SK-N-SH (cell line): ENCODE results near the gene ATP12A. TPM values are rescaled to one million over a fixed set of nuclear protein-coding genes. Genes with fewer than 3 reads are reported as not detected.

ENCODE experiments used
- CTCF ChIA-PET: fragments of 300-600, 350-600 bp; formaldehyde crosslinking; extraction: SDS; loops from one replicate; lab custom pipeline; 2021; lab: Yijun Ruan, JAX
- POLR2A ChIA-PET: fragments of 350-600 bp; sonication (Branson Sonifier 250); formaldehyde crosslinking; extraction: SDS; loops from one replicate; lab custom pipeline; 2020; ENCODE audit warnings: antibody characterized with exemption, inconsistent platforms; lab: Yijun Ruan, JAX
- DNase-seq: peaks from one replicate; pipeline ENCODE4 v3.0.0; 2012
- H2AFZ ChIP-seq: fragments of 200-600 bp; sonication (generic); 2 replicates; pipeline ENCODE4 v1.8.1; 2016; ENCODE audit warnings: antibody characterized with exemption, mild to moderate bottlenecking, low read depth
- H3F3A ChIP-seq: fragments of 200-600 bp; sonication (generic); replicated peaks from 2 replicates; pipeline ENCODE3; 2016; ENCODE audit warnings: antibody characterized with exemption, mild to moderate bottlenecking; ENCODE audit not compliant: insufficient read depth
- H3K27ac ChIP-seq, 2 experiments: fragments of 200-500 bp in 1 of 2; fragments of 200-600 bp in 1 of 2; sonication (Bioruptor generic) in 1 of 2; sonication (generic), shearing (Covaris generic) in 1 of 2; 2 replicates each; pipeline versions ENCODE4 v1.5.1 to v1.6.1; 2014 to 2016; ENCODE audit warnings: low read depth in 2 of 2, inconsistent platforms in 1 of 2, low read length in 1 of 2, mild to moderate bottlenecking in 1 of 2, mixed read lengths in 1 of 2
- H3K27me3 ChIP-seq: fragments of 200-600 bp; sonication (generic), shearing (Covaris generic); 2 replicates; pipeline ENCODE4 v1.6.1; 2016; ENCODE audit warnings: mixed run types; ENCODE audit not compliant: insufficient read depth
- H3K36me3 ChIP-seq, 2 experiments: fragments of 200-500 bp in 1 of 2; fragments of 200-600 bp in 1 of 2; sonication (Bioruptor generic) in 1 of 2; sonication (generic) in 1 of 2; replicated peaks in 1 of 2; 2 replicates each; pipeline versions ENCODE3 to v1.5.1; 2014 to 2016; ENCODE audit warnings: low read length in 1 of 2, mild to moderate bottlenecking in 1 of 2; ENCODE audit not compliant: insufficient read depth in 2 of 2, control insufficient read depth in 1 of 2
- H3K4me1 ChIP-seq, 2 experiments: fragments of 200-500 bp in 1 of 2; fragments of 200-600 bp in 1 of 2; sonication (Bioruptor generic) in 1 of 2; sonication (generic), shearing (Covaris generic) in 1 of 2; 2 replicates each; pipeline versions ENCODE4 v1.5.1 to v1.6.1; 2014 to 2016; ENCODE audit warnings: low read depth in 1 of 2, low read length in 1 of 2, mixed run types in 1 of 2; ENCODE audit not compliant: insufficient read depth in 2 of 2, control insufficient read depth in 1 of 2
- H3K4me2 ChIP-seq: fragments of 200-600 bp; sonication (generic), shearing (Covaris generic); 2 replicates; pipeline ENCODE4 v1.6.1; 2017; ENCODE audit warnings: mixed run types
- H3K4me3 ChIP-seq, 2 experiments: fragments of 200-500 bp in 1 of 2; fragments of 200-600 bp in 1 of 2; sonication (Bioruptor generic) in 1 of 2; sonication (generic), shearing (Covaris generic) in 1 of 2; 2 replicates each; pipeline versions ENCODE4 v1.5.1 to v1.8.1; 2014 to 2016; ENCODE audit warnings: low read depth in 2 of 2, inconsistent platforms in 1 of 2, low read length in 1 of 2, mild to moderate bottlenecking in 1 of 2, mixed read lengths in 1 of 2, moderate library complexity in 1 of 2
- H3K79me2 ChIP-seq: fragments of 200-600 bp; sonication (generic); 2 replicates; pipeline ENCODE4 v1.8.1; 2017; ENCODE audit warnings: mild to moderate bottlenecking; ENCODE audit not compliant: insufficient read depth
- H3K9ac ChIP-seq: fragments of 200-600 bp; sonication (generic); 2 replicates; pipeline ENCODE4 v1.6.1; 2017; ENCODE audit warnings: mixed run types
- H3K9me2 ChIP-seq: fragments of 200-600 bp; sonication (generic); 2 replicates; pipeline ENCODE4 v1.6.1; 2017; ENCODE audit warnings: mixed run types
- H3K9me3 ChIP-seq: fragments of 200-600 bp; sonication (generic); 2 replicates; pipeline ENCODE4 v1.6.1; 2017; ENCODE audit warnings: mixed run types, mild to moderate bottlenecking, moderate library complexity
- H4K20me1 ChIP-seq: fragments of 200-600 bp; sonication (generic); 2 replicates; pipeline ENCODE4 v1.6.1; 2017; ENCODE audit warnings: mild to moderate bottlenecking, mixed run types; ENCODE audit not compliant: insufficient read depth
- CTCF ChIP-seq: fragments of 200-600 bp; sonication (generic); IDR thresholded peaks from 2 replicates; pipeline ENCODE4 v1.6.1; 2017; ENCODE audit warnings: antibody characterized with exemption, mild to moderate bottlenecking, moderate library complexity
- ELF1 ChIP-seq: IDR thresholded peaks from 2 replicates; pipeline ENCODE4 v1.4.0; 2012
- EP300 ChIP-seq, 2 experiments: IDR thresholded peaks; 2 replicates each; pipeline versions ENCODE4 v1.4.0 to v1.6.1; 2012; ENCODE audit warnings: borderline replicate concordance in 1 of 2, low read depth in 1 of 2, low read length in 1 of 2
- FOXJ3 ChIP-seq: sonication (generic); formaldehyde crosslinking; IDR thresholded peaks from 2 replicates; pipeline ENCODE4 v1.5.1; 2020; ENCODE audit warnings: mild to moderate bottlenecking, missing genetic modification reagents
- FOXM1 ChIP-seq: IDR thresholded peaks from 2 replicates; pipeline ENCODE4 v1.4.0; 2012; ENCODE audit warnings: low read depth, mild to moderate bottlenecking
- GABPA ChIP-seq: IDR thresholded peaks from 2 replicates; pipeline ENCODE4 v1.4.0; 2012; ENCODE audit warnings: low read depth, mild to moderate bottlenecking
- JUND ChIP-seq: IDR thresholded peaks from 2 replicates; pipeline ENCODE4 v1.4.0; 2012
- MAX ChIP-seq: IDR thresholded peaks from 2 replicates; pipeline ENCODE4 v1.4.0; 2012; ENCODE audit warnings: low read depth
- PBX3 ChIP-seq: IDR thresholded peaks from 2 replicates; pipeline ENCODE4; 2012
- RFX5 ChIP-seq: IDR thresholded peaks from 2 replicates; pipeline ENCODE4 v1.6.1; 2012; ENCODE audit warnings: mild to moderate bottlenecking, improper control_type of control experiment, low read length
- SIN3A ChIP-seq: IDR thresholded peaks from 2 replicates; pipeline ENCODE4 v1.6.1; 2012; ENCODE audit warnings: low read depth, mild to moderate bottlenecking, low read length, moderate library complexity, borderline replicate concordance
- TAF1 ChIP-seq: IDR thresholded peaks from 2 replicates; pipeline ENCODE4 v1.6.1; 2012; ENCODE audit warnings: low read depth, mild to moderate bottlenecking, low read length, moderate library complexity, borderline replicate concordance
- TEAD4 ChIP-seq: IDR thresholded peaks from 2 replicates; pipeline ENCODE4 v1.4.0; 2012; ENCODE audit warnings: mild to moderate bottlenecking, borderline replicate concordance; ENCODE audit not compliant: insufficient read depth
- ZBTB33 ChIP-seq: IDR thresholded peaks from 2 replicates; pipeline ENCODE4 v1.4.0; 2012; ENCODE audit warnings: low read depth, borderline replicate concordance
- WGBS: methylation state at CpG from one replicate; pipeline ENCODE4 v1.1.6; 2017; ENCODE audit warnings: low lambda C conversion rate; 5-methylcytosine and 5-hydroxymethylcytosine counted together
- polyA plus RNA-seq, 3 experiments: library from polyadenylated mRNA; depleted of rRNA; stranded (reverse); fragments of >200 nt; gene quantifications; 2 replicates each; pipeline ENCODE4 v1.2.3, GENCODE V29; 2012

The ATP12A gene
- polyA plus RNA-seq, 1 of the 3 experiments (the other 2 are of a cell fraction): not detected

GRCh38 chr13:24688950-24689349 lies 8.7 kb downstream of the ATP12A start:
- Histone ChIP-seq H4K20me1 (no peaks in the 10 kb centered on the region), H3K4me3 (no peak overlapping the region), H3K27ac (no peak overlapping the region), H3K9ac (no peak overlapping the region), H3K79me2 (no peaks in the 10 kb centered on the region), H3K27me3 (peaks cover 38% of the 10 kb centered on the region; the same call in 1 of the 2 replicates), H3K9me3 (no peaks in the 10 kb centered on the region), H3K9me2 (no peaks in the 10 kb centered on the region), H3K4me2 (no peak overlapping the region), H3K4me1 (no peaks in the 10 kb centered on the region; a peak in 2 of 4 replicates), H2AFZ (no peak overlapping the region), H3F3A (no peaks in the 10 kb centered on the region), H3K36me3 (no peaks in the 10 kb centered on the region)
- no peak for TF ChIP-seq ELF1
- TF ChIP-seq TEAD4: no peak
- TF ChIP-seq RFX5: no peak
- no peak for TF ChIP-seq PBX3
- TF ChIP-seq MAX: no peak
- no peak for TF ChIP-seq EP300 (IDR thresholded peaks at IDR 0.05; ENCODE audit: borderline replicate concordance in 1 of 2, low read depth in 1 of 2, low read length in 1 of 2)
- TF ChIP-seq CTCF: no peak
- TF ChIP-seq SIN3A: no peak
- TF ChIP-seq JUND: no peak
- no peak for TF ChIP-seq FOXJ3 (CRISPR knock-in tag)
- no peak for TF ChIP-seq ZBTB33
- no peak for TF ChIP-seq FOXM1
- no peak for TF ChIP-seq GABPA
- no peak for TF ChIP-seq TAF1
- 14% methylated on average over 11 of the region's 11 CpGs for WGBS
- CTCF ChIA-PET: interaction anchor here (1.1 kb wide), 1 partner anchor 39 kb away, joined by 3 read pairs; no protein-coding TSS in a partner anchor
- POLR2A ChIA-PET: interaction anchor here (0.6 kb wide), 1 partner anchor 110 kb away, joined by 3 read pairs; no protein-coding TSS in a partner anchor
- no peak for DNase-seq
